ENCODE data around the gene ARPC1A.
"Not testable (repeated sequence)": the region's sequence is repeated elsewhere in the genome, so short reads cannot be mapped to it uniquely, and the experiment has no call there.

ARPC1A gene

GRCh38 chr7:99312316-99313203, 13.1 kb upstream of the ARPC1A start:
- peak; percentile 50 for DNase-seq
- no peaks in the 10 kb centered on the region for H3K36me3 ChIP-seq (replicated peaks)
- no peaks in the 10 kb centered on the region for H3K27me3 ChIP-seq (replicated peaks)
- in situ Hi-C loops (cut with HindIII; ENCODE audit: low pct_ligation_motif_present, low sequenced_read_pairs), result loop anchor here (25.0 kb wide), 1 partner anchor 300 kb away; no protein-coding TSS in a partner anchor
- no peak overlapping the region for H3K27ac ChIP-seq
- TF ChIP-seq CTCF (IDR thresholded peaks at IDR 0.05; ENCODE audit: low read depth, low read length, missing control alignments), result peak; percentile 90
- H3K4me3 ChIP-seq (ENCODE audit: low read depth, low read length), result no peak overlapping the region

GRCh38 chr7:99313204-99313573, 12.5 kb upstream of the ARPC1A start:
- no peak overlapping the region for H3K4me3 ChIP-seq (ENCODE audit: low read depth, low read length)

GRCh38 chr7:99314504-99314903, 11.2 kb upstream of the ARPC1A start:
- no peak overlapping the region for H3K27ac ChIP-seq
- in situ Hi-C loops (cut with HindIII; ENCODE audit: low pct_ligation_motif_present, low sequenced_read_pairs), result loop anchor here (25.0 kb wide), 1 partner anchor 302 kb away; no protein-coding TSS in a partner anchor
- H3K27me3 ChIP-seq (replicated peaks), result no peaks in the 10 kb centered on the region
- no peak overlapping the region for H3K4me3 ChIP-seq (ENCODE audit: low read depth, low read length)
- H3K36me3 ChIP-seq (replicated peaks), result no peaks in the 10 kb centered on the region
- TF ChIP-seq CTCF (IDR thresholded peaks at IDR 0.05; ENCODE audit: low read depth, low read length, missing control alignments), result no peak
- DNase-seq, result no peak

More at GRCh38 chr7:99313204-99313573, 12.5 kb upstream of the ARPC1A start:
- in situ Hi-C loops (cut with HindIII; ENCODE audit: low pct_ligation_motif_present, low sequenced_read_pairs), result loop anchor here (25.0 kb wide), 1 partner anchor 301 kb away; no protein-coding TSS in a partner anchor
- DNase-seq, result no peak
- no peak for TF ChIP-seq CTCF (IDR thresholded peaks at IDR 0.05; ENCODE audit: low read depth, low read length, missing control alignments)
- Histone ChIP-seq H3K27ac (no peak overlapping the region), H3K27me3 (replicated peaks) (no peaks in the 10 kb centered on the region), H3K36me3 (replicated peaks) (no peaks in the 10 kb centered on the region)

GRCh38 chr7:99320371-99320770, 5.3 kb upstream of the ARPC1A start:
- no peaks in the 10 kb centered on the region for H3K36me3 ChIP-seq (replicated peaks)
- no peak overlapping the region for H3K27ac ChIP-seq
- in situ Hi-C loops (cut with HindIII; ENCODE audit: low pct_ligation_motif_present, low sequenced_read_pairs), result loop anchor here (25.0 kb wide), 1 partner anchor 308 kb away; no protein-coding TSS in a partner anchor
- H3K4me3 ChIP-seq (ENCODE audit: low read depth, low read length), result no peak overlapping the region
- H3K27me3 ChIP-seq (replicated peaks), result no peaks in the 10 kb centered on the region
- no peak for TF ChIP-seq CTCF (IDR thresholded peaks at IDR 0.05; ENCODE audit: low read depth, low read length, missing control alignments)
- DNase-seq, result no peak

GRCh38 chr7:99322659-99323058, 3.0 kb upstream of the ARPC1A start:
- H3K27me3 ChIP-seq (replicated peaks); H3K36me3 ChIP-seq (replicated peaks); H3K27ac ChIP-seq; DNase-seq; H3K4me3 ChIP-seq (ENCODE audit: low read depth, low read length): not testable (repeated sequence)
- in situ Hi-C loops (cut with HindIII; ENCODE audit: low pct_ligation_motif_present, low sequenced_read_pairs), result loop anchor here (25.0 kb wide), 1 partner anchor 310 kb away; no protein-coding TSS in a partner anchor

GRCh38 chr7:99324559-99324958, 1.1 kb upstream of the ARPC1A start:
- H3K4me3 ChIP-seq (ENCODE audit: low read depth, low read length), result peak overlapping the region; percentile 97
- no peak for TF ChIP-seq CTCF (IDR thresholded peaks at IDR 0.05; ENCODE audit: low read depth, low read length, missing control alignments)
- H3K36me3 ChIP-seq (replicated peaks), result no peaks in the 10 kb centered on the region
- no peak for DNase-seq
- in situ Hi-C loops (cut with HindIII; ENCODE audit: low pct_ligation_motif_present, low sequenced_read_pairs), result loop anchor here (25.0 kb wide), 1 partner anchor 312 kb away; no protein-coding TSS in a partner anchor
- H3K27me3 ChIP-seq (replicated peaks), result no peaks in the 10 kb centered on the region
- H3K27ac ChIP-seq, result no peak overlapping the region
